CD14-positive monocyte (primary cell): ENCODE data around the gene PCDHA8. TPM values are rescaled to one million over a fixed set of nuclear protein-coding genes. Genes with fewer than 3 reads are reported as not detected.
"Not testable (repeated sequence)": the region's sequence is repeated elsewhere in the genome, so short reads cannot be mapped to it uniquely, and the experiment has no call there.

Source experiments
- DNase-seq, 3 donors: peaks; one replicate each; pipeline ENCODE4 v3.0.0-alpha.2; 2011 to 2022
- H2AFZ ChIP-seq: 2 replicates; pipeline ENCODE4 v1.6.0; 2012; ENCODE audit warnings: mild to moderate bottlenecking, low read depth, low read length, inconsistent platforms; ENCODE audit not compliant: insufficient read depth, poor library complexity, severe bottlenecking
- H3K27ac ChIP-seq, 2 donors: 1 replicate in 1 of 2; 2 replicates in 1 of 2; pipeline ENCODE4 v1.5.1; 2012 to 2013; ENCODE audit warnings: low read length in 2 of 2, control low read depth in 1 of 2, inconsistent platforms in 1 of 2, low read depth in 1 of 2, mild to moderate bottlenecking in 1 of 2
- H3K27me3 ChIP-seq, 2 donors: one replicate each; pipeline versions ENCODE4 v1.6.0 to v1.6.1; 2011 to 2013; ENCODE audit warnings: low read length in 2 of 2; ENCODE audit not compliant: control insufficient read depth in 2 of 2, insufficient read depth in 2 of 2
- H3K36me3 ChIP-seq, 2 donors: replicated peaks in 1 of 2; 1 replicate in 1 of 2; 2 replicates in 1 of 2; pipeline versions ENCODE4 v1.5.1 to v1.6.1; 2012 to 2013; ENCODE audit warnings: low read length in 2 of 2, control low read depth in 1 of 2, inconsistent platforms in 1 of 2, mild to moderate bottlenecking in 1 of 2; ENCODE audit not compliant: insufficient read depth in 2 of 2, control insufficient read depth in 1 of 2
- H3K4me1 ChIP-seq, 2 donors: 1 replicate in 1 of 2; 2 replicates in 1 of 2; pipeline versions ENCODE4 v1.5.1 to v1.6.1; 2012 to 2013; ENCODE audit warnings: low read length in 2 of 2, control low read depth in 1 of 2, inconsistent platforms in 1 of 2, mild to moderate bottlenecking in 1 of 2, moderate library complexity in 1 of 2; ENCODE audit not compliant: insufficient read depth in 2 of 2, control insufficient read depth in 1 of 2
- H3K4me2 ChIP-seq: replicated peaks from 2 replicates; pipeline ENCODE3; 2012; ENCODE audit warnings: low read length, moderate library complexity, mild to moderate bottlenecking; ENCODE audit not compliant: poor library complexity, severe bottlenecking; ENCODE audit errors: extremely low read depth
- H3K4me3 ChIP-seq, 3 experiments: fragments of 200-600 bp in 1 of 3; sonication (generic) in 1 of 3; replicated peaks in 1 of 3; 1 replicate in 2 of 3; 2 replicates in 1 of 3; pipeline ENCODE4 v1.5.1; 2011 to 2013; ENCODE audit warnings: low read length in 3 of 3, mild to moderate bottlenecking in 3 of 3, control low read depth in 2 of 3, low read depth in 2 of 3, inconsistent platforms in 1 of 3, moderate library complexity in 1 of 3
- H3K79me2 ChIP-seq: 2 replicates; pipeline ENCODE4 v1.6.0; 2012; ENCODE audit warnings: mild to moderate bottlenecking, control low read depth, inconsistent platforms, low read length, moderate library complexity; ENCODE audit not compliant: insufficient read depth
- H3K9ac ChIP-seq: 2 replicates; pipeline ENCODE4 v1.6.0; 2017; ENCODE audit warnings: low read length, mild to moderate bottlenecking; ENCODE audit not compliant: insufficient read depth, poor library complexity, severe bottlenecking
- H3K9me3 ChIP-seq, 2 donors: replicated peaks in 1 of 2; 1 replicate in 1 of 2; 2 replicates in 1 of 2; pipeline versions ENCODE4 v1.5.1 to v1.6.1; 2012 to 2013; ENCODE audit warnings: low read length in 2 of 2, control low read depth in 1 of 2; ENCODE audit not compliant: control insufficient read depth in 1 of 2, insufficient read depth in 1 of 2
- H4K20me1 ChIP-seq: 2 replicates; pipeline ENCODE4 v1.6.0; 2012; ENCODE audit warnings: mild to moderate bottlenecking, low read length, control low read depth, moderate library complexity; ENCODE audit not compliant: insufficient read depth
- H3K27ac Mint-ChIP-seq, 7 donors: one replicate each; pipeline ENCODE4 v1.8.0; 2020; ENCODE audit warnings: mild to moderate bottlenecking in 7 of 7, mixed read lengths in 7 of 7, moderate library complexity in 6 of 7, inconsistent platforms in 2 of 7
- H3K27me3 Mint-ChIP-seq, 3 donors: one replicate each; pipeline ENCODE4 v1.8.0; 2021 to 2022; ENCODE audit warnings: low read depth in 3 of 3, mild to moderate bottlenecking in 3 of 3, mixed read lengths in 3 of 3, moderate library complexity in 3 of 3, inconsistent platforms in 1 of 3
- H3K36me3 Mint-ChIP-seq, 2 donors: one replicate each; pipeline ENCODE4 v1.8.0; 2020; ENCODE audit warnings: mixed read lengths in 2 of 2, inconsistent platforms in 1 of 2, mild to moderate bottlenecking in 1 of 2
- H3K4me1 Mint-ChIP-seq: one replicate; pipeline ENCODE4 v1.8.0; 2020; ENCODE audit warnings: mild to moderate bottlenecking, mixed read lengths
- H3K4me3 Mint-ChIP-seq, 2 donors: one replicate each; pipeline ENCODE4 v1.8.0; 2020; ENCODE audit warnings: mild to moderate bottlenecking in 2 of 2, mixed read lengths in 2 of 2, moderate library complexity in 1 of 2
- H3K9me3 Mint-ChIP-seq, 7 donors: one replicate each; pipeline ENCODE4 v1.8.0; 2020 to 2022; ENCODE audit warnings: mixed read lengths in 7 of 7, mild to moderate bottlenecking in 6 of 7, moderate library complexity in 6 of 7, inconsistent platforms in 2 of 7
- WGBS: methylation state at CpG from one replicate; pipeline ENCODE4 v1.1.5; 2013; ENCODE audit warnings: missing lambda C conversion rate; ENCODE audit not compliant: insufficient coverage; 5-methylcytosine and 5-hydroxymethylcytosine counted together
- intact Hi-C, 2 donors: fragments of 100-400 bp; cut with micrococcal nuclease; formaldehyde crosslinking; loops; one replicate each; pipeline versions ENCODE4 v1.15.0 to v1.15.1; 2023
- polyA plus RNA-seq, 3 donors: library from polyadenylated mRNA; depleted of rRNA in 1 of 3; unstranded in 2 of 3; stranded (reverse) in 1 of 3; fragments of 300-500 nt in 2 of 3; fragments of >200 nt in 1 of 3; fragmentation: Illumina TruSeq in 2 of 3; gene quantifications; 1 replicate in 2 of 3; 2 replicates in 1 of 3; pipeline ENCODE4 v1.2.3, GENCODE V29; 2012 to 2021
- TF ChIP-seq, protein P1 (sequence below): fragments of 200-600 bp; IDR thresholded peaks from one replicate; pipeline ENCODE4 v1.8.0; 2022; ENCODE audit warnings: antibody characterized with exemption, mild to moderate bottlenecking

Gene PCDHA8
- polyA plus RNA-seq, 3 donors: not detected

DNA sequence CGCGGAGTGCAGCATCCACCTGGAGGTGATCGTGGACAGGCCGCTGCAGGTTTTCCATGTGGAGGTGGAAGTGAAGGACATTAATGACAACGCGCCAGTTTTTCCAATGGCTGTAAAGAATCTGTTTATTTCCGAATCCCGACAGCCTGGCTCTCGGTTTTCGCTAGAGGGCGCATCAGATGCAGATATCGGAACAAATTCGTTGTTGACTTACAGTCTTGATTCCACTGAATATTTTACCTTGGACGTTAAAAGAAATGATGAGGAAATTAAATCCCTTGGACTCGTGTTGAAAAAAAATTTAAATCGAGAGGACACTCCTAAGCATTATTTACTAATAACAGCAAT is 39.5 kb upstream of the PCDHA8 start:
- no peak for DNase-seq
- TF ChIP-seq, protein P1, sequence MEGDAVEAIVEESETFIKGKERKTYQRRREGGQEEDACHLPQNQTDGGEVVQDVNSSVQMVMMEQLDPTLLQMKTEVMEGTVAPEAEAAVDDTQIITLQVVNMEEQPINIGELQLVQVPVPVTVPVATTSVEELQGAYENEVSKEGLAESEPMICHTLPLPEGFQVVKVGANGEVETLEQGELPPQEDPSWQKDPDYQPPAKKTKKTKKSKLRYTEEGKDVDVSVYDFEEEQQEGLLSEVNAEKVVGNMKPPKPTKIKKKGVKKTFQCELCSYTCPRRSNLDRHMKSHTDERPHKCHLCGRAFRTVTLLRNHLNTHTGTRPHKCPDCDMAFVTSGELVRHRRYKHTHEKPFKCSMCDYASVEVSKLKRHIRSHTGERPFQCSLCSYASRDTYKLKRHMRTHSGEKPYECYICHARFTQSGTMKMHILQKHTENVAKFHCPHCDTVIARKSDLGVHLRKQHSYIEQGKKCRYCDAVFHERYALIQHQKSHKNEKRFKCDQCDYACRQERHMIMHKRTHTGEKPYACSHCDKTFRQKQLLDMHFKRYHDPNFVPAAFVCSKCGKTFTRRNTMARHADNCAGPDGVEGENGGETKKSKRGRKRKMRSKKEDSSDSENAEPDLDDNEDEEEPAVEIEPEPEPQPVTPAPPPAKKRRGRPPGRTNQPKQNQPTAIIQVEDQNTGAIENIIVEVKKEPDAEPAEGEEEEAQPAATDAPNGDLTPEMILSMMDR: no peak
- Histone ChIP-seq H3K27me3 (peaks cover 0 to 26% of the 10 kb centered on the region in 2 donors), H3K9me3 (peaks cover 34 to 61% of the 10 kb centered on the region in 2 donors), H3K4me2 (no peak overlapping the region), H3K36me3 (no peaks in the 10 kb centered on the region), H3K27ac (no peak overlapping the region), H3K9ac (no peak overlapping the region), H4K20me1 (no peaks in the 10 kb centered on the region), H3K79me2 (no peaks in the 10 kb centered on the region), H3K4me3 (peak overlapping the region in 1 of 3 experiments; percentile 23), H2AFZ (peak overlapping the region; percentile 21), H3K4me1 (no peaks in the 10 kb centered on the region)
- intact Hi-C loops: no loop called here
- H3K4me3 Mint-ChIP-seq: no peak overlapping the region
- WGBS: 31% methylated on average over 9 of the region's 16 CpGs
- peaks cover 5 to 21% (median 21%) of the 10 kb centered on the region in 3 donors for H3K27me3 Mint-ChIP-seq
- peaks cover 30 to 62% (median 51%) of the 10 kb centered on the region in 7 donors for H3K9me3 Mint-ChIP-seq
- H3K27ac Mint-ChIP-seq: no peak overlapping the region
- peaks cover 0 to 8% of the 10 kb centered on the region in 2 donors for H3K36me3 Mint-ChIP-seq
- H3K4me1 Mint-ChIP-seq: no peaks in the 10 kb centered on the region

DNA sequence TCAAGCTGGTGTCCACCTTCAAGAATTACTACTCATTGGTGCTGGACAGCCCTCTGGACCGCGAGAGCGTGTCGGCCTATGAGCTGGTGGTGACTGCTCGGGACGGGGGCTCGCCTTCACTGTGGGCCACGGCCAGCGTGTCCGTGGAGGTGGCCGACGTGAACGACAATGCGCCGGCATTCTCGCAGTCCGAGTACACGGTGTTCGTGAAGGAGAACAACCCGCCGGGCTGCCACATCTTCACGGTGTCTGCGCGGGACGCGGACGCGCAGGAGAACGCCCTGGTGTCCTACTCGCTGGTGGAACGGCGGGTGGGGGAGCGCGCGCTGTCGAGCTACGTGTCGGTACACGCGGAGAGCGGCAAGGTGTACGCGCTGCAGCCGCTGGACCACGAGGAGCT is 38.6 kb upstream of the PCDHA8 start:
- H3K79me2 ChIP-seq, H3K27ac Mint-ChIP-seq, H3K4me1 Mint-ChIP-seq, H3K27ac ChIP-seq, H3K36me3 ChIP-seq, intact Hi-C loops, H3K4me3 ChIP-seq, H2AFZ ChIP-seq, H3K9ac ChIP-seq, H4K20me1 ChIP-seq, H3K4me2 ChIP-seq, DNase-seq, H3K4me1 ChIP-seq: not testable (repeated sequence)
- H3K9me3 Mint-ChIP-seq: peaks cover 31 to 62% (median 49%) of the 10 kb centered on the region in 7 donors
- H3K27me3 Mint-ChIP-seq: peaks cover 5 to 25% (median 23%) of the 10 kb centered on the region in 3 donors
- peak overlapping the region in 1 of 2 donors; percentile 55 for H3K4me3 Mint-ChIP-seq
- peaks cover 0 to 12% of the 10 kb centered on the region in 2 donors for H3K36me3 Mint-ChIP-seq
- Histone ChIP-seq H3K27me3 (peaks cover 0 to 33% of the 10 kb centered on the region in 2 donors), H3K9me3 (peaks cover 31 to 59% of the 10 kb centered on the region in 2 donors)
- 46% methylated on average over 45 of the region's 45 CpGs for WGBS
